ENCODE data around the gene ADAMTS2. TPM values are rescaled to one million over a fixed set of nuclear protein-coding genes. Genes with fewer than 3 reads are reported as not detected.

The ADAMTS2 gene
- polyA plus RNA-seq, 3 donors from 2014 or later: 0.03 TPM; not detected in 2

DNA sequence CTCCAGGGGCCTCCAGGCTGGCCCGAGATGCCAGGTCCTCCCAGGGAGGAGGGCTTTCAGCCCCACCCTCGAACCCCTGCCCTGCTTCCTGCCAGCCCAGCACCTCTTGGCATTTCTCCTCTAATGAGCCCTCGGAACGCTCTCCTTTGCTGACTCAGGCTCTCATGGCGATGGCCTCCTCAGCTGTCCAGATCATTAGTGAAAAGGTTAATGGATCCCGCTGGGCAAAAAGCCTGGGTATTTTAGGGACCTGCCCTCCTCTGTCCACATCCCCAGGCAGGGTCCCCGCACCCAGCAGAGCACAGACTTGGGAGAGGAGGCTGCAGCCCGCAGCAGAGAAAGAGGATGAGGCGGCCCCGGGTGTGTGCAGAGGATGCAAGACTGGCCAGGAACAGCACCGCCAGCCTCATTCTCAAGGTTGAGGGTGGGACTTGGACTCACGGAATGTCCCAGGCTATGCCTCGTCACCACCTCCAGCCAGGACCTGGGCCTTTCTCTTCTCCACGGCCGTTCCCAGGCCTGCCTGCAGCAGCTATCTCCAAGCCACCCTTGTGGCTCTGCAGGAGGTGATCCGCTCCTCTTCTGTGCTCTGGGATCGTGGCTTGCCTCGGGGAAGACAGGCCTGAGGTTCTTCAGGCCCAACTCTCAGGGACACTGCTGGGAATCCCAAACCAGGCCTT, 23.0 kb upstream of the ADAMTS2 start:
- H3K27ac Mint-ChIP-seq: no peak overlapping the region
- H3K4me3 Mint-ChIP-seq: no peak overlapping the region
- no peak for DNase-seq
- H3K9me3 Mint-ChIP-seq: no peaks in the 10 kb centered on the region
- no peaks in the 10 kb centered on the region for H3K4me1 Mint-ChIP-seq
- H3K36me3 Mint-ChIP-seq: no peaks in the 10 kb centered on the region
- peaks cover 0 to 1% (median 0%) of the 10 kb centered on the region in 3 donors for H3K27me3 Mint-ChIP-seq (ENCODE audit: low read depth in 3 of 3)

DNA sequence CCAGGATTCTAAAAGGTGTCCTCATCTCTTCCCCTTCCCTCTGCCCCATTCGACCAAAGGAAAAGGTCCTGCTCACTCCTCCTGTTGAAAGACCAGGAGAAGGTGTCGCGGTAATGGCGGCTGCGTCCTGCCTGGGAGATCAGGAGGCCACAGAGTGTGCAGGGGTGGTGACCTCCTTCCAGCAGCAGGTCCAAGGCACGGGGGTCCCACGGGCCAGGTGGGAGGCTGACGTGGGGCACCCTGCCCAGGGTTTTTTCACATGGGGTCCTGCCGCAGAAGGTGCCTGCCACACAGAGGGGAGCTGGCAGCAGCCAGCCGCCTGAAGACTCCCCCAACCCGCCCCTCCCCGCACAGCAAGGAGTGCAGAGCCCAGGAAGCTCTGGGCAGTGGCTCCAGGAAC, 22.2 kb upstream of the ADAMTS2 start:
- Mint-ChIP-seq H3K9me3 (no peaks in the 10 kb centered on the region), H3K36me3 (no peaks in the 10 kb centered on the region), H3K27me3 (ENCODE audit: low read depth in 3 of 3) (peaks cover 0 to 2% (median 1%) of the 10 kb centered on the region in 3 donors), H3K4me3 (no peak overlapping the region), H3K27ac (no peak overlapping the region), H3K4me1 (no peaks in the 10 kb centered on the region)
- no peak for DNase-seq

DNA sequence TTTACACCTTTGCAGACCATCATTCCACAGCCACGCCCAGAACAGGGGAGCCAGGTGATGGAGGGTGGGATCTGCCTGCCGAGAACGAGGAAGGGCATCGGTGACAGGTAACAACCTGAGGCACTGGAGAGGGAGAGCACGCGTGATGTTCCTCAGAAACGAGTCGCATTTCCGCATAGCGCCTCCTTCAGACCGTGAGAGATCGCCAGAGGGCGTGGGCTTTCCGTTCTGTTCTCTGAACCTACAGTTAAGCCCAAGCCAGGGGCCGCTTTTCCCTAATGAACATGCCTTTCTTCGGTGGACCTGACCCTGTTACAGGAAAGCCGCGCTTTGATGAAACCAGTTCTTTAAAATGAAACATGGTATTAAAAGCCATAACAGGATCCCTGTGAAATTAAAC, 17.1 kb upstream of the ADAMTS2 start:
- Mint-ChIP-seq H3K4me3 (no peak overlapping the region), H3K9me3 (no peaks in the 10 kb centered on the region), H3K27me3 (ENCODE audit: low read depth in 3 of 3) (peaks cover 0 to 4% (median 4%) of the 10 kb centered on the region in 3 donors), H3K36me3 (no peaks in the 10 kb centered on the region), H3K4me1 (no peaks in the 10 kb centered on the region), H3K27ac (peak overlapping the region in 1 of 6 donors; percentile 56)
- no peak for DNase-seq

DNA sequence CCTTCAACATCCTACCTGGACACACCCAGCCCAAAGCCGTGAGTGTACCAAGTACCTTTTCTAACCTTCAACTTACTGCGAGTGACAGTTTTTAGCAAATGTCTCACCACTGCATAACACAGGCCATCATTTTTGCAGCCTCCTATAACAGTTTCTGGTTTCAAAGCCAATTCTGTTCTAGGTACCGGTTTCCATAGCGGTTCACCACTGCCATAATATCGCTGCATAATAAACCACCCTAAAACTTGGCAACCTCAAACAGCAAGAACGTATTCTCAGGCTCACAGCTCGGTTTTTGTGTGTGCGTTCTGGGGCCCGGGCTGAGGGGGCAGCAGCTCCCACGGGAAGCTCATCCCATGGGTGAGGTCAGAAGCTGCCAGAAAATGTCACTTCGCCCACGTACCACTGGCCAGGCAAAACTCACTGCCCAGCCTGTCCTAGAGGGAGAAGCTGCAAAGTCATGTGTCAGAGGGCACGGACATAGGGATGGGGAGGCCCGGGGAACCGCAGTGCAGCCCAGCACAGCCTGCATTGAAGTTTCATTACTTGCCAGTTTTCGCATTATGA, 15.9 kb upstream of the ADAMTS2 start:
- no peaks in the 10 kb centered on the region for H3K36me3 Mint-ChIP-seq
- no peaks in the 10 kb centered on the region for H3K4me1 Mint-ChIP-seq
- DNase-seq: no peak
- H3K27ac Mint-ChIP-seq: no peak overlapping the region
- H3K4me3 Mint-ChIP-seq: no peak overlapping the region
- no peaks in the 10 kb centered on the region for H3K9me3 Mint-ChIP-seq
- H3K27me3 Mint-ChIP-seq (ENCODE audit: low read depth in 3 of 3): peaks cover 0 to 6% (median 4%) of the 10 kb centered on the region in 3 donors

DNA sequence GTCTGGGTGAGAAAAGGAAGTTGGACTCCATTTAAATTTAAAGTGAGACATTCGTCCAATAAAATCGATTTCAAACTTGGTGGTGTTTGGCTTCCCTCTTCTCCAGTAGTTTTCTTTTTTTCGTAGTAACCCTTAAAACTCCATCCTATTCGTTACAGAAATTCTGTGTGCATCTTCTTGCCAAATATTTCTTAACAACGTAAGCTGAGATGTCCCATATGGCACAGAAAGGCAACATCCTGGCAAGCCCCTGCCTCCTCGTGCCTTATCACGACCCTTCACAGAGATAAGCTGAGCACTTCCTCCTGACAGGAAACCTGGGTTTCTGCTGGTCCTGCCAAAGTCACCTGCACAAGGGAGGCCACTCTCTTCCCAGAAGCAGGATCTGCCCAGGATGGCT, 11.8 kb upstream of the ADAMTS2 start:
- Mint-ChIP-seq H3K9me3 (no peaks in the 10 kb centered on the region), H3K27me3 (ENCODE audit: low read depth in 3 of 3) (peaks cover 0 to 8% (median 1%) of the 10 kb centered on the region in 3 donors), H3K4me3 (no peak overlapping the region), H3K36me3 (no peaks in the 10 kb centered on the region), H3K4me1 (no peaks in the 10 kb centered on the region), H3K27ac (no peak overlapping the region)
- DNase-seq: no peak

DNA sequence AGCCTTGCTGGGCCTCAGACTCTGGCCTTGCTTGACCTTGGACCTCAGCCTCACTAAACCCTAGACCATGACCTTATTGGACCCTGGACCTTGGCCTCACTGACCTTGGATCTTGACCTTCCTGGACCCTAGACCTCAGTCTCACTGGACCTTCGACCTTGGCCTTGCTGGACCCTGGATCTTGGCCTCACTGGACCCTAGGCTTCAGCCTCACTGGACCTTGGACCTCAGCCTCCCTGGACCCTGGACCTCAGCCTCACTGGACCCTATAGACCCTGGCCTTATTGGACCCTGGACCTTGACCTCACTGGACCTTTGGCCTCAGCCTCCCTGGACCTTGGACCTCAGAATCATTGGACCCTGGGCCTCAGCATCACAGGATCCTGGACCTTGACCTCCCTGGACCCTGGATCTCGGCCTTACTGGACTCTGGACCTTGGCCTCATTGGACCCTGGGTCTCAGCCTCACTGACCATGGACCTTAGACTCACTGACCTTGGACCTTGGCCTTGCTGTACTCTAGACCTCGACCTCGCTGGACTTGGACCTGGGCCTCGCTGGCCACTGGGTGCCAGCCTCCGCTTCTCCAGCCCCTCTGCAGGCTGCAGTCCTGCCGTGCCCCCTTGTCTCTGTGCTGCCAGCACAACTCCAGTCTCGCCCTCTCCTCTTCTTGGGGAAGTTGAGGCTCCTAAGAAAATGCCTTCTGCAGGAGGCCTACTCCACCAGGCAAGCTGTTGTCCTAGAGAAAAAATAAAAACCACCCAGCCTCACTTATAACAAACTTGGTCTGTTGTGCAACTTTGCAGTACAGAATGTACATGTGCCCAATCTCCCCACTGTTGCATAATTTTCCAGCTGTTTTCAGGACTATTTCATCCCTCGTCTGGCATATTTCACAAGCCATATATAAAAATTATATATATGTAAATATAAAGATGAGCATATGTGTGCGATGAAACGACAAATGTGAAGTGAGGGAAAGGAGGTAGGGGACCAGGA, 11.0 kb upstream of the ADAMTS2 start:
- DNase-seq: no peak
- H3K36me3 Mint-ChIP-seq: no peaks in the 10 kb centered on the region
- no peaks in the 10 kb centered on the region for H3K4me1 Mint-ChIP-seq
- no peaks in the 10 kb centered on the region for H3K9me3 Mint-ChIP-seq
- no peak overlapping the region for H3K4me3 Mint-ChIP-seq
- no peak overlapping the region for H3K27ac Mint-ChIP-seq
- peaks cover 0 to 6% (median 2%) of the 10 kb centered on the region in 3 donors for H3K27me3 Mint-ChIP-seq (ENCODE audit: low read depth in 3 of 3)

DNA sequence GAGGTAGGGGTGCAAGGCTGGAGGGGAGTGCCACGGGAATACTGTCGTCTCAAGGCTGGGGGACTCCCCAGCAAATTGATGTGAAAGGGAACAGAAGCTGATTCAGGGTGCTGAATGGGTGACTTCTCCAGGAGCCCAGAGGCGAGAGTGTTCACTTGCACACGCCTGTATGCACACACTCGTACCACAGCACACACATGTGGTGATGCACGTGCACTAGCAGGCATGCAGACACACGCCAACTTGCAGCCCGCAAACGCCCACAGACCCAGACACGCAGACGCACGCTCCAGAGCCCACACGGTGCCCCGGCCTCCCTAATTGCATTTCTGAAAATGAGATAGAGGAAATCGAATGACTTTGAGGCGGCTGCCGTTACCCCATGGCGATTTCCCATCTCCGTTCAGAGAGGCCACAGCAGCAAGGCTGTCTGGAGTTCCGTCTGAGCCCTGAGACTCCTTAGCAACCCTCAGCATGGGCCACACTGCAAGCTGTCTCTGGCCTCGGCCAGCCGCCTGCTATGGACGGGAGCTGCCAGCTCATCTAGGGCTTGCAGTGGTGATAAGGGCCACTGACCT, 9.1 kb upstream of the ADAMTS2 start:
- H3K9me3 Mint-ChIP-seq: no peaks in the 10 kb centered on the region
- peaks cover 0 to 7% (median 6%) of the 10 kb centered on the region in 3 donors for H3K27me3 Mint-ChIP-seq (ENCODE audit: low read depth in 3 of 3)
- no peak for DNase-seq
- no peaks in the 10 kb centered on the region for H3K4me1 Mint-ChIP-seq
- H3K27ac Mint-ChIP-seq: no peak overlapping the region
- H3K4me3 Mint-ChIP-seq: no peak overlapping the region
- no peaks in the 10 kb centered on the region for H3K36me3 Mint-ChIP-seq

DNA sequence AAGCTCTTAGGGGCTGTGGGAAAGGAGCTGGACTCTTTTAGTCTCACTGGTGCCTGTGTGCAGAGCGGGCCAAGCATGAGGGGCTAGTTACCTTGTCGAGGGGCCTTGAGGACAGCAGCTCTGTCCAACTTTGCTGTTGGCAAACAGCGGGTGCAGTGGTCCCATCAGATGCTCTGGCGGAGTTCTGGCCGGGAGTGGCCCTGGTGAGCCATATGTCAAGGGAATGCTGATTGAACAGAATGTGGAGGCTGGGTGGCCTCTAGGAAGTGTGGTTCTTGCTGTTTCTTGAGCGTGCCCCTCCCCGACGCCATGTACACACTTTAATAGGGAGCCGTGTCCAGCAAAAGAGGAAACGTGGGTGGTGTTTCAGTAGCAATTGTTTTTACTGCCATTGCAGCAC, 3.6 kb upstream of the ADAMTS2 start:
- H3K4me3 Mint-ChIP-seq: no peak overlapping the region
- H3K4me1 Mint-ChIP-seq: peaks cover 0 to 5% of the 10 kb centered on the region in 2 donors
- peaks cover 8 to 18% (median 12%) of the 10 kb centered on the region in 3 donors for H3K27me3 Mint-ChIP-seq (ENCODE audit: low read depth in 3 of 3)
- no peaks in the 10 kb centered on the region for H3K36me3 Mint-ChIP-seq
- no peak overlapping the region for H3K27ac Mint-ChIP-seq
- peaks cover 0 to 1% (median 0%) of the 10 kb centered on the region in 6 donors for H3K9me3 Mint-ChIP-seq
- DNase-seq: no peak

DNA sequence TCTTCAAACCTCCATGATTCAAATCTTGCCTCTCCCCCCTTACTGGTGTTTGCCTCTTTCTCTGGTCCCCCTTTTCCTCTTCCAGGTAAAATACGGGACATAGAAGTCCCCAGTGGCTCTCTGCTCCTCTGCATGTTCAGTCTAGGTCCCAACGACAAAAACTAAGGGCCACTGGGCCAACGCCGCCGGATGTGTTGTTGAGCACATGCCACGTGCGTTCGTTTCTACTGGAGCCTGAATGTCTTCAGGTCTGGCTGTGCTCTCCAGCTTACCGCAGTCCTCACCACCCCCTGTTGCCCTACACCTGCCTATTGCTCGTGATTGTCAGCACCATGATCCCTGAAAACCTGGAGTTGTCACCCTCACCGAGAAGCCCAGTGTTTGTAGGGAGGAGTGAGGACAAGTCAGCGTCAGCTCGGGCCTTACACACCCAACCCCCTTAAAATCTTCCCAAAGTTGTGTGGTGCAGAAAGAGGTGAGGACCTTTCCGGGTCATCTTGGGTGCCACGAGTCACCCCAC, 2.8 kb upstream of the ADAMTS2 start:
- Mint-ChIP-seq H3K36me3 (no peaks in the 10 kb centered on the region), H3K4me1 (peaks cover 4 to 7% of the 10 kb centered on the region in 2 donors), H3K27ac (no peak overlapping the region), H3K27me3 (ENCODE audit: low read depth in 3 of 3) (peaks cover 11 to 23% (median 16%) of the 10 kb centered on the region in 3 donors), H3K4me3 (peak overlapping the region in 1 of 5 donors; percentile 17), H3K9me3 (peaks cover 0 to 4% (median 0%) of the 10 kb centered on the region in 6 donors)
- no peak for DNase-seq

DNA sequence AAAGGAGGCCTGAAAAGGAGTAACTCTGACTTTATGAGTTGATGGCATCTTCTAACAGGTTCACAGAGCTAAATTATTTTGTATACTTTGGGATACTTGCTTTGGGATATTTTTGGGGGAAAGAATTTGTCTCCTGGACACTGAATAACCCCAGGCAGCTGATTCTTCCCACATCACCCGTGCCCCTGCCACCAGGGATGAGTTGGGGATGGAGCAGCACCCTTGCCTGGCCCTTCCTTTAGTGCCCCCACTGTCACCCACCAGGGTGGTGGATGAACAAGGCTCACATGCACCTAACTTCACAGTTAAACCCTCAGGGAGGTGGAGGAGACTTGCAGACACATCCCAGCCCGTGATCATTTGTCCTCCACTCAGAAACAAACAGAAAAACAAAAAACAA, 2.3 kb upstream of the ADAMTS2 start:
- H3K27me3 Mint-ChIP-seq (ENCODE audit: low read depth in 3 of 3): peaks cover 15 to 27% (median 16%) of the 10 kb centered on the region in 3 donors
- no peaks in the 10 kb centered on the region for H3K36me3 Mint-ChIP-seq
- no peak for DNase-seq
- peaks cover 6 to 7% of the 10 kb centered on the region in 2 donors for H3K4me1 Mint-ChIP-seq
- H3K9me3 Mint-ChIP-seq: peaks cover 0 to 4% (median 0%) of the 10 kb centered on the region in 6 donors
- peak overlapping the region in 1 of 5 donors; percentile 17 for H3K4me3 Mint-ChIP-seq
- H3K27ac Mint-ChIP-seq: no peak overlapping the region

DNA sequence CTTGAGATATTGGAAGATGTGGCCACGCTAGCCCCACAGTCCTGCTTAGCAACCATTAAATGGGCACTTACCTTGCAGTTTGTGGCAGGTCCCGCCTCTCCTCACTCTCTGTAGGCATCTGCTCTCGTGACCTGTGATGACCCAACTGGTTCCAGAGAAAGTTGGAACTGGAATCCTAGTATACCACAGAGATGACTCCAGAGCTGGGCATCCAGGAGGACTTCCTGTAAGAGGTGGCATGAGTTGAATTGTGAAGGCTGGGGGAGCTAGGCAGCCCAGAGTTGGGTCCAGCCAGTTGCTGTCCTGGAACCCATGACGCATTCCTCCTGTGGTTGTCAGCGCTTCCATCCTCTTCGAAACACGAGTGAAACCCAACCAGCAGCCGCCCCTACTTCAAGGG, 1.6 kb upstream of the ADAMTS2 start:
- Mint-ChIP-seq H3K4me1 (peaks cover 6 to 7% of the 10 kb centered on the region in 2 donors), H3K36me3 (no peaks in the 10 kb centered on the region), H3K9me3 (peaks cover 0 to 4% (median 0%) of the 10 kb centered on the region in 6 donors), H3K27ac (no peak overlapping the region), H3K27me3 (ENCODE audit: low read depth in 3 of 3) (peaks cover 15 to 31% (median 15%) of the 10 kb centered on the region in 3 donors), H3K4me3 (no peak overlapping the region)
- no peak for DNase-seq

DNA sequence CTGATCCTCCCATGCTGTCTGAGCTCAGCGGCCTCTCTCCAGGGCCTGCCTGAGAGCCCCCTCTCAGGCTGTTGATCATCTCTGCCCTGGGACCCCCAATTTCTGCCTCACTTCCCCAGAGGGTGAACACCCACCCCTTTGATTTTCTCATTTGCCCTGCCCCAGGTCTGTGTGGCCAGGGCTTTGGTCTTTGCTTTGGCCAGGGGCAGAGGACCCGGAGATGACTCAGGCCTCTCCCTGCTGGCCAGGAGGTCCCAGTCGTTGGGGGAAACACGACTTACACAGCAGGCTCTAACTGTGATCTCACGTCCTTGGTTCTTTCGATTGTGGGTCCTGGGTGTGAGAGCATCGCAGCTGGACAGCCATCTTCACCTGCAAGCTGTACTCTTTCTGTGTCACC, 1.1 kb upstream of the ADAMTS2 start:
- Mint-ChIP-seq H3K4me1 (peaks cover 6 to 7% of the 10 kb centered on the region in 2 donors), H3K27me3 (ENCODE audit: low read depth in 3 of 3) (peaks cover 15 to 33% (median 17%) of the 10 kb centered on the region in 3 donors), H3K4me3 (peak overlapping the region in 1 of 5 donors; percentile 15), H3K27ac (no peak overlapping the region), H3K9me3 (peaks cover 0 to 4% (median 0%) of the 10 kb centered on the region in 6 donors), H3K36me3 (no peaks in the 10 kb centered on the region)
- no peak for DNase-seq

DNA sequence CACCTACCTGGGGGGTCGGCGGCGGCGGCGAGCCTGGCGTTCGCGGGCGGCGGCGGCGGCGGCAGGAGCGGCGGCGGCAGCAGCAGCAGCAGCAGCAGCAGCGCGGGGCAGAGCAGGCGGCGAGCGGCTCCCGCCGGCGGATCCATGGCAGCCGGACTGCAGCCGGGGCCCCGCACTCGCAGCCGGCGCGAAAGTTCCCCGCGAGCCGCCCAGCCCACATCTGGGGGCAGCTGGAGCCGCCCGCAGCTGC, 153 bp downstream of the ADAMTS2 start:
- Mint-ChIP-seq H3K27ac (no peak overlapping the region), H3K36me3 (no peaks in the 10 kb centered on the region), H3K9me3 (peaks cover 0 to 4% (median 0%) of the 10 kb centered on the region in 6 donors), H3K4me3 (no peak overlapping the region), H3K4me1 (peaks cover 6 to 7% of the 10 kb centered on the region in 2 donors), H3K27me3 (ENCODE audit: low read depth in 3 of 3) (peaks cover 14 to 31% (median 20%) of the 10 kb centered on the region in 3 donors)
- DNase-seq: no peak
